GM08714 (cell line): ENCODE measurements around the gene DCAF5.
"Not testable (repeated sequence)": the region's sequence is repeated elsewhere in the genome, so short reads cannot be mapped to it uniquely, and the experiment has no call there.

Source experiments
- H3K4me3 ChIP-seq: fragments of 200-500 bp; sonication (Bioruptor generic); 2 replicates; pipeline ENCODE4 v1.5.1; 2014; ENCODE audit warnings: mild to moderate bottlenecking, low read length, inconsistent platforms
- ZNF274 ChIP-seq: IDR thresholded peaks from 2 replicates; pipeline ENCODE4 v1.6.1; 2012; ENCODE audit warnings: mild to moderate bottlenecking, low read depth, low read length

DCAF5 gene

DNA sequence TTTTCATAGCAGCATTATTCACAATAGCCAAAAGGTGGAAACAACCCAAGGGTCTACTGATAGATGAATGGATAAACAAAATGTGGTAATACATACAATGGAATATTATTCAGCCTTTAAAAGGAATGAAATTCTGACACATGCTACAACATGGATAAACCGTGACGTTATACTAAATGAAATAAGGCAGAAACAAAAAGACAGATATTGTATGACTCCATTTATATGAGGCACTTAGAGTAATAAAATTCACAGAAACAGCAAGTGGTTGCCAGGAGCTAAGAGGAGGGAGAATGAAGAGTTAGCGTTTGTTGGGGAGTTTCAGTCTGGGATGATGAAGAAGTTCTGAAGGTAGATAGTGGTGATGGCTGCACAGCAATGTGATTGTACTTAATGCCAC lies 76.6 kb downstream of the DCAF5 start:
- no peak for TF ChIP-seq ZNF274
- H3K4me3 ChIP-seq: no peak overlapping the region

DNA sequence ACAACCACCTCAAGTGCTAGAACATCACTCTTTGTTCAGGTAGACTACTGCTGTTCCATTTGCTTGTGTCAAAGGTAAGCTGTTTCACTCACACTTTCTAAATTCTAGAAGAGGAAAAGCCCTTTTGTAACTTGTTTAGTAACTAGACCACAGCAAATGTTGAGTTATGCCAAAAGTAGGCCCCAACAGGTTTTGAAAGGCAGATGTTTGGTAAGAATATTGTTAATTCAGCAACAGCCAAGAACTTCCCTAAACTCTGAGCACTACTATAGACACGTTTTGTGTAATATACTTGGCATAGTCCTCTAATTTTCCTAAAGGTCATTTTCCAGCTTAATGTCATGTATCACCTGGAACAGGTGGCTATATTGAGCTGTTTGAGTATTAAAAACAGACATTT lies 79.0 kb downstream of the DCAF5 start:
- TF ChIP-seq ZNF274: no peak
- no peak overlapping the region for H3K4me3 ChIP-seq

DNA sequence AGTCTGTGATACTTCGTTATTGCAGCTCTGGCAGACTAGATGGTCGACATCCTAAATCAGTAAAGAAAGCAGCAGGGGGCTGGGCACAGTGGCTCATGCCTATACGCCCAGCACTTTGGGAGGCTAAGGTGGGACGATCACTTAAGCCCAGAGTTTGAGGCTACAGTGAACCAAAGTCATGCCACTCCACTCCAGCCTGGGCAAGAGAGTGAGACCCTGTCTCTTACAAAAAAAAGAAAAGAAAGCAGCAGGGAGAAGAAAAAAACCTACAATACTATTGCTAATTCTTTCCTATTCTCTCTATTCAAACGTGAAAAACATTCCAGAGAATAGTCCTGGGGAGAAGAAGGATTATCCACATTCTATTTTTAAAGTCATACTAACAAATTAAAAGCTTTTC lies 79.5 kb downstream of the DCAF5 start:
- H3K4me3 ChIP-seq: no peak overlapping the region
- no peak for TF ChIP-seq ZNF274

DNA sequence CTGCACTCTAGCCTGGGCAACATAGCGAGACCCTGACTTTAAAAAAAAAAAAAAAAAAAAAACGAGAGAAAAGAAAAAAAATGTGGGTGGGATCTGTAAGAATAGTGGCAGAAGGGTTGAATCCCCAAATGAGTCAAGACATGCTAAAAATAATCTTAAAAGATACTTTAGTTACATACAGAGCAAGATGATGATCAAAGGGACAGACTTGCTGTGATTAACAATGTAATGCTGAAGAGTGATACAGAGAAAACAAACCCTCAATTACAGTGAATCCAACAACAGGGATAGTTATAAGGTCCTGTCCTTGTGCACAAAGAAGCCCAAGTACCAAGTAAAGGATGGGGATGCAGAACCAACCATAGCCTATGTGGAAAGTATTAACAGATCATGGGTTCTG lies 80.3 kb downstream of the DCAF5 start:
- TF ChIP-seq ZNF274: no peak
- H3K4me3 ChIP-seq: no peak overlapping the region

DNA sequence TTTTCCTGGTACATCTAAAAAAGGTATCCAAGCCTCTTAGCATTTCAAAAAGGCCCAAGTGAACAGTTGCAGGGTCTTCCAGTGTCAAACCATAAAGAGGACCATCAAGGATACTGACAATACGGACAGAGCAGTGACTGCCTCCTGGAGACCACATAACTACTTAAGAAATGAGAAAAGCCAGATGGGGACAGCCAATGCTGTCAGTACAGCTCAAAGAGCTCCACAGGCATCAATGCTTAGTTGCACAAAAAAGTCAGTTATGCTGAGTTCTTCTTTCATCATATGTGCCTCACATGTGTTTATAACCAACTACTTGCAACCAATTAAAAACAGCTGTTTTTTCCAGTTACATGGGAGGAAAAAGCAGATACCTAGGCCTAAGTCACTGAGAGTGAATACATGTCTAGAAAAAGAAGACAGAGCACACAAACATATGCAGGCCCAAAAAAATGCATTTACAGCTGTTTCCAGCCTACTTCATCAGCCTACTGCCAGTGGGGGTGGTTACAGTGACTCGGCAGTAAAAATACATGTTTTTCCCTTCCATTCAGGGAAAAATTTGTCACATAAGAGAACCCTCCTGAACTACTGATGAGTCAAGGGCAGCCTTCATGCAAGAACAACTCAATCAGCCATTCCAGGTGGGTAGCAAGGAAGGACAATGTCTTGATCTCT lies 84.0 kb downstream of the DCAF5 start:
- H3K4me3 ChIP-seq: no peak overlapping the region
- no peak for TF ChIP-seq ZNF274

DNA sequence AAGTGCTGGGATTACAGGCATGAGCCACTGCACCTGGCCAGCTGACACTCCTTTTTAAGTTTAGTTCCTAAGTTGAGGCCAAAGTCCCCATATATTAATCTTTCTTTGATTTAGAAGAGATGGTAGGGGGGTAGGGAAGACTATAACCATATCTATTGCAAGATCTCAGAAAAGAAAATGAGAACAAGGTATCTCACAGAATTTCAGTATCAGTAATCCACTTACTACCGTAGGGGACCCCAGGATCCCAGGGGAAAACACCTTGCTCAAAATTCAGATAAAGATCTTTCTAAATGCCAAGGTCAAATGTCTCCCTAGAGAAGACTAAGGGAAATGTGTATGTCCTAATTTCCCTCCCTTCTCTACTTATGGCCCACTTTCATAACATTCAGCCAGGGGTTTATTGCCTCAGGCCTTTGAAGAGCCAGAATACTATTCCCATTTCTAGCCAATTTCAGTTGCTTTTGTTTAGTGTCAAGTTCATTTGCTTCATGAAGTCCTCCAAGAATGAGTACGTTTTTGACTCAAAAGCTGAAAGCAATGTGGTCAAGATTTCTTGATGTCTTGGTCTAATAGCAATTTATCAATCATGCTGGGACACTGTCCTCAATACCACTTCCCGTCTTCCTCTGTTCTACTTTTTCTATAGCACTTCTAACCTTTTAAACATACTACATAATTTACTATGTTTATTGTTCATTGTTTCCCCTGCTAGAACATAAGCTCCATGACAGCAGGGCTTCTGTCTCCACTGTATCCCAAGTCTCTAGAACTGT lies 86.3 kb downstream of the DCAF5 start:
- TF ChIP-seq ZNF274: no peak
- H3K4me3 ChIP-seq: no peak overlapping the region

DNA sequence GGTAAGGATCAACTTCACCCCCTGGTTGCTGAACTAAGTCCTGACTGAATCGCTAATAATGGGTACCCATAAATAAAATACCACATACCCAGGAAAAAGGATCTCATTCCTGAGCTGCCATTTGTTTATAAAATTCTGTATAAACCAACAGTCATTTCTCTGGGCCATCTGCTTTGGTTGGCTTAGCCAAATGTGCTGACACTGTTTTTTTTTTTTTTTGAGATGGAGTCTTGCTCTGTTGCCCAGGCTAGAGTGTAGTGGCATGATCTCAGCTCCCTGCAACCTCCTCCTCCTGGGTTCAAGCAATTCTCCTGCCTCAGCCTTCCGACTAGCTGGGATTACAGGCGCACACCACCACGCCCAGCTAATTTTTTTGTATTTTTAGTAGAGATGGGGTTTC lies 87.0 kb downstream of the DCAF5 start:
- H3K4me3 ChIP-seq: not testable (repeated sequence)

DNA sequence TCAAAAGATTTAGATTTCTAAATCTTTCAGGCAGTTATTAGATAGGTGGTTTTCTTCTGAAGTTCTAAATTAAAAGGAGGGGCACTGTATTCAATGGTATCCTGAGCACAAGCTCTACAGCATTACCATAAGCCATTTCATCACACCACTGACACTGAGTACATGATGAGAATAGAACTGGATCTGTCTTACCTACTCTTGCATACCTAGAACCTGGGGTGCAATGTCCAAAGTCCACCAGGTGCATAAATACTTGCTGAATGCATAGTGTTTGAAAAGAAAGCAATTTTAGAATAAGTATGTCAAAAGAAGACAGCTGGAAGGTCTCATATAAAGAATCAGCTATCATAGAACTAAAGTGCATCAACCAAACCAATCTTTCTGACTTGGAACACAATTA lies 88.3 kb downstream of the DCAF5 start:
- H3K4me3 ChIP-seq: no peak overlapping the region
- TF ChIP-seq ZNF274: no peak

DNA sequence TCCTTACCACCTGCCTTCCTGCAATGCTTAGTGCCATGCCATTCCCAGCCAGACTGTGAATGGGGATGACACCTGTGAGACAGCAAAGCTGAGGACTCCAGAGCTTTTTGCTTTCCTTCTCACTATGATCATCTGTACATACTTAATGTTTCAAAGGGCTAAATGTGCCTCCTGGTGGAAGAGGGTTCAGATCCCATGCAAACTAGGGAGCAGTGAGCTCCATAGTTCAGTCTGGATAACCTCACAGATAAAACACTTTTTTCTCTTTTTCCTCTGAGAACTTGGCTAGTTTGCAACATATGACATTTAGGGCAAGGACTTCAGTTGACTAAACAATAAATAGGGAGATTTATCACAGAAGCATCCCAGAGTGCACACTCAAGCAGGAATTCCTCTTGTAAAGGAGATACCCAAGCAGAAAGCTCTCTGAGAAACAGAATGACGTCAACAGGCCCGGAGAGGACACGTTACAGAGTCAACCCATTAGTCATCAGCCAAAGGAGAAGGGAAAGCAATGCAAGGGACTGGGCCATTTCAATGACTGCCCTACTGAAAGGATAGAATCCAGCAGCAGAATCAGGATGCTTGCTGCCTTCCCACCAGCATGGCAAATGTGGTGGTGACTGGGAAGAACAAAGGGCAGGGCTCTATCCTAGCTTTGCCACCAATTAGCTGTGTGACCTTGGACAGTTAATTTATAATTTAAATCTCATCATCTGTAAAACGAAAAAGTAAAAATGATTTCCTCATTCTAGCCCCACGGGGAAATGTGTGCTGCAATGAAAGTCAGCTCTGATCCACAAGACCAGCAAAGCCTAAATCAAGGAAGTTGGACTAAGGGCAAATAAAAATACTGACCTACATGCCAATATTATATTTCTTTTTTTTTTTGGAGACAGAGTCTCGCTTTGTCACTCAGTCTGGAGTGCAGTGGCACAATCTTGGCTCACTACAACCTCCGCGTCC lies 93.0 kb downstream of the DCAF5 start:
- TF ChIP-seq ZNF274: no peak
- H3K4me3 ChIP-seq: no peak overlapping the region

DNA sequence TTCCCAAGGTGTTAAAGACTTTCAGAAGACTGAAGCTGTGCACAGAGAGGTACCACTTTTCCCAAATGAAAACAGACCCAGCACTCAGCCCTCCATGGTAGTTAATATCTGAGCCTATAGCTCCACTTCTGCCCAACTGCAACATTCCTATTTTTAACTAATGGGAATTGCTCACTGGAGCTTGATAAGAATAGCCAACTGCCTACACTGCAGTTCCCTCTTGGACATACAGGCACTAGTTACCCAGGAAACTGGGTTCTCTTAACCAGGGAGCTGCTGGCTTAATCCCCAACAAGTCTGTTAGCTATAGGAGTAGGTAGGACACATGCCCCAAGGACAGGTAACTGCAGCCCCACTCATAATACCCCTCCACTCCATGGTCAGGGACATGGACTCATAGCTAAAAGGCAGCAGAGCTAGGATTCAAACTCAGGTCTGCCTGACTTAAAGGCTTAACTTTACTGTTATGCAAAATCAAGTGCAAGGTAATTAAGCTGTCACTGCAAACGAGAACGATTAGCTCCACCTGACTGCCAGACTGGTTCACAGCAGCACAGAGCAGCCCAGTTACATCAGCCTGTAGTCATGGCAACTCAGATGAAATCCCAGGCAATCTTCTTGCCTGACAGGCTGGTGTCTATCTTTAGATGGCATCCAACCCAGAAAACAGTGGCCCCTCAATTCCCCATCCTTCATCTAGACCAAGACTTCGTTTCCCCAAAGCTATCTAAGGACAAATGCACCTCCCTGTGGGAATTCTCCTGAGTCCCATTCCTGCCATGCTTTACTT lies 96.7 kb downstream of the DCAF5 start:
- no peak overlapping the region for H3K4me3 ChIP-seq
- TF ChIP-seq ZNF274: no peak

DNA sequence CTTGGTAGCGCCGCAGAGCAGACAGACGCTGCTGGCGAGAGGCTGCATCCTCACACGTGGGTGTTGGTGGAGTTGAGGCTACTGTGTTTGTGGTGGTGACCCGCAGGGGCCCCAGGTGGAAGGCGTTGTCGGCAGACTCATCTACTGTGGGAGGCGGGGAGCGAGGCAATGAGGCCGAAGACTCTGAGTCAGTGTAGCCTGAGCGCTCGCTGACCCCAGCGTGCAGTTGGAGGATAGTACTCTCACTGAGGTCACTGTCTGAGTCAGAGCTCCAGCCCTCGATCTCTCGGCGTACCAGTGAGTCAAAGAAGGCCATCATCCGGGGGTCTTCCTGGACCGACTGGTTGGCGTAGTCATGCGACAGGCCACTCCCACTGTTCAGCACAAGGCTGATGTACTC lies 97.8 kb downstream of the DCAF5 start:
- TF ChIP-seq ZNF274: no peak
- H3K4me3 ChIP-seq: no peak overlapping the region

DNA sequence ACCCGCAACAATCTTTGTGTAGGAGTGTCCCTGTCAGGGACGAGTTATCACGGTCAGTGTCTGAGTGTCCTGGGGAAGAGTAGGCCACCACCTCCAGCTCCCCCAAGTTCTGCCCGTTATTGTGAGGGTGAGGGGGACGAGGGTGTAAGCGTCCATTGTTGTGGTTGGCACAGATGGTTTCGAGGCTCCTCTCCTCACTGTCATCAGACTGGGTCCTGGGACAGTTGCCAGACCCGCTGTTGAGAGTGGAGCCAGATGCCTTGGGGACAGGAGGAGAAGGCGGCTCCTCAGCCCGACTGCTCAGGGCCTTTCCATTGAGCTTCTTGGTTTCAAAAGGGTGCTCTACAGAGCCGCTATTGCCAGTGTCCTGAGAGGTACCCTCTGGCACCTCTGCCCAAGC lies 98.9 kb downstream of the DCAF5 start:
- no peak for TF ChIP-seq ZNF274
- H3K4me3 ChIP-seq: no peak overlapping the region

DNA sequence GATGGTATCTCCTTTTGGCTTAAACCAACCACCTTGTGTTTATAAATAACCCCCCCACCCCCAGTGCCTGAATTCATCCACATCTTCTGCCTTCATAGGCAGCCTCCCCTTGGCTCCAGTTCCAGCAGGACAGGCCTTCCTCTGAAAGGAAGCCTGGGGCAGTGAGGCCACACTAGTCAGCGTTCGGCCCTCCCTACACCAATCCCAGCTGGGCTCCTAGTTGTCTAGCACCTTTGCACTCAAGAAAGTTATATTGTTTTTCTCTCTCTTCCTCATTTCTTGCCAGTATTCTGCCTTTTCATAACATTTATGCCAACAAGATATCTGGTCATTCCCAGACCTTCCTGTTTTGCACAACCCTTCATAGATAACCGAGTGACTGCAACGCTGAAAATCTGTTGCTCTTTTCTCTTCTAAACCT lies 100.7 kb downstream of the DCAF5 start:
- TF ChIP-seq ZNF274: no peak
- H3K4me3 ChIP-seq: no peak overlapping the region
